ENCODE measurements around the gene RORB.

The RORB gene

DNA sequence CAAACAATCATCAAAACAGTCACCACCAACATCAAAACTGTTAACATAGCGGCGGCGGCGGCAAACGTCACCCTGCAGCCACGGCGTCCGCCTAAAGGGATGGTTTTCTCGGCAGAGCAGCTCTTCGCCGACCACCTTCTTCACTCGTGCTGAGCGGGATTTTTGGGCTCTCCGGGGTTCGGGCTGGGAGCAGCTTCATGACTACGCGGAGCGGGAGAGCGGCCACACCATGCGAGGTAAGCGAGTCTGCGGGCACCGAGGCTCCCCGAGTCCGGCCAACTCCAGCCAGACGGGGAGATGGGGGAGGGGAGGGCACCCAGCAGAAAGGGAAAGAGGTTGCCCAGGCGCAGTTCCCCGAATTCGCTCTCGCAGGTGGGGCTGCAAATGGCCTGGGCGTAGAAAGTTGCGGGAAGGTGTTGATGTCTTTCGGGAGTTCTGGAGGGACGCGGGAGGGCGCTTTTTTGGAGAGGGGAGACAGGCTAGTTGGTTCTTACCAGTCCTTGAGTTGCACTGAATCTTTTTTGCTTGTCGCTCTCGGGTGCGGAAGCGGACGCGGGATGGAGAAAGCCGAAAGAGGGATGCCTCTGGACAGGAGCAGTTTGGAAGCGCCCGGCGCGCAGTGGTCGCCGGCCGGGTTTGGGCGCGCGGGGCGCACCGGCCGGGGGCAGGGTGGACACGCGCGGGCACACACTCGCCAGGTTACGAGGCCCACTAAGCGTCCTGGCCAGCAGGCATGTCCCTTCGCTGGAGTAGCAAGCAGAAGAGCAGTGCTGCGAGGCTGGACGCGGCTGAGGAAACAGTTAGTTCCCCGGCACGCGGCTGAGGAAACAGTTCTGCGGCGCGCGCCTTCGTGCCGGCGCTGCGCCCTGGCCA lies 849 bp downstream of the RORB start:
- peaks cover 11% of the 10 kb centered on the region for H3K27me3 ChIP-seq (ENCODE audit: insufficient read depth, low read length, poor library complexity)
- no peak overlapping the region for H3K23ac ChIP-seq (ENCODE audit: low read length)
- H3K79me1 ChIP-seq (ENCODE audit: low read length) = no peaks in the 10 kb centered on the region
- peak overlapping the region; percentile 81 for H3K56ac ChIP-seq (ENCODE audit: low read length)
- H3K27ac ChIP-seq (ENCODE audit: low read depth, low read length) = no peak overlapping the region
- H3K4me1 ChIP-seq (ENCODE audit: control insufficient read depth, low read depth, low read length) = peaks cover 4% of the 10 kb centered on the region
- peak overlapping the region; percentile 47 for H3K9ac ChIP-seq (ENCODE audit: low read length)
- peak overlapping the region; percentile 83 for H3K4me2 ChIP-seq (ENCODE audit: low read length)
- WGBS (ENCODE audit: extremely low coverage, insufficient coverage, low lambda C conversion rate) = no CpG with 5 or more reads among the region's 77 CpGs
- H3K4me3 ChIP-seq (ENCODE audit: low read length) = peak overlapping the region; percentile 57
- H3K18ac ChIP-seq (ENCODE audit: low read length) = no peak overlapping the region
- H4K8ac ChIP-seq (ENCODE audit: low read depth, low read length) = no peak overlapping the region
- no peaks in the 10 kb centered on the region for H3K79me2 ChIP-seq (ENCODE audit: control insufficient read depth, insufficient read depth, low read length)
- H3K36me3 ChIP-seq (ENCODE audit: control insufficient read depth, insufficient read depth, low read length) = no peaks in the 10 kb centered on the region
- H3K4ac ChIP-seq (ENCODE audit: low read depth, low read length) = no peak overlapping the region
- H2AK5ac ChIP-seq (ENCODE audit: low read length) = no peak overlapping the region
- H2BK120ac ChIP-seq (ENCODE audit: low read depth, low read length) = no peak overlapping the region
- H2BK15ac ChIP-seq (replicated peaks; ENCODE audit: low read depth) = no peak overlapping the region
- peak; percentile 64 for DNase-seq
- no peak overlapping the region for H4K5ac ChIP-seq (ENCODE audit: low read length)
- H2BK5ac ChIP-seq (ENCODE audit: low read length) = no peak overlapping the region

DNA sequence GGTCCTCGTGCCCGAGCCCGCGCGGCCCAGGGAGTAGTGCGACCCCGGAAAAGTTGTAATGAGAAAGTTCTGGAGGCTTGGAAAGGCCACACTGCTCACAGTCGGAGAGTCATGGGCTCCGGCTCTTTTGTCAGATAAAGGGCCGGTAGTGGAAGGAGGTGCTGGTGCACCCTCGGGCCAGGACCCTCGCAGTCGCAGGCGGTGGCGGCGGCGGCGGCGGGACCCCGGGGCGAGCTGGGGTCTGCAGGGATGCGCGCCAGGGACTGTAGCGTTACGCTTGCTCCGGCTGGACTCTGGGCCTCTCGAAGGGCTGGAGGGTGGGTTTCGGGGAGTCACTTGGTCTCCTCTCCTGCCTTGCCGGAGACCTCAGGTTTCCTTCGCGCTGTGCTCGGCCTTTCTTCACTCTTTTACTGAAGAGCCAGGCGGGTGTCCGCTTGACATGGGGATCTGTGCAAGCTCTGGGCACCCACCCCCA lies 1.5 kb downstream of the RORB start:
- H3K79me1 ChIP-seq (ENCODE audit: low read length) = no peaks in the 10 kb centered on the region
- H3K27ac ChIP-seq (ENCODE audit: low read depth, low read length) = no peak overlapping the region
- H3K27me3 ChIP-seq (ENCODE audit: insufficient read depth, low read length, poor library complexity) = peaks cover 11% of the 10 kb centered on the region
- H3K18ac ChIP-seq (ENCODE audit: low read length) = no peak overlapping the region
- peak overlapping the region; percentile 3 for H3K4me3 ChIP-seq (ENCODE audit: low read length)
- H2BK5ac ChIP-seq (ENCODE audit: low read length) = no peak overlapping the region
- H2BK120ac ChIP-seq (ENCODE audit: low read depth, low read length) = no peak overlapping the region
- no peaks in the 10 kb centered on the region for H3K36me3 ChIP-seq (ENCODE audit: control insufficient read depth, insufficient read depth, low read length)
- H3K79me2 ChIP-seq (ENCODE audit: control insufficient read depth, insufficient read depth, low read length) = no peaks in the 10 kb centered on the region
- peaks cover 3% of the 10 kb centered on the region for H3K4me1 ChIP-seq (ENCODE audit: control insufficient read depth, low read depth, low read length)
- no peak overlapping the region for H2BK15ac ChIP-seq (replicated peaks; ENCODE audit: low read depth)
- DNase-seq = peak; percentile 50
- no peak overlapping the region for H4K8ac ChIP-seq (ENCODE audit: low read depth, low read length)
- H4K5ac ChIP-seq (ENCODE audit: low read length) = no peak overlapping the region
- no peak overlapping the region for H2AK5ac ChIP-seq (ENCODE audit: low read length)
- H3K23ac ChIP-seq (ENCODE audit: low read length) = no peak overlapping the region
- H3K56ac ChIP-seq (ENCODE audit: low read length) = peak overlapping the region; percentile 81
- no CpG with 5 or more reads among the region's 34 CpGs for WGBS (ENCODE audit: extremely low coverage, insufficient coverage, low lambda C conversion rate)
- no peak overlapping the region for H3K4ac ChIP-seq (ENCODE audit: low read depth, low read length)
- H3K9ac ChIP-seq (ENCODE audit: low read length) = peak overlapping the region; percentile 17
- H3K4me2 ChIP-seq (ENCODE audit: low read length) = peak overlapping the region; percentile 83

DNA sequence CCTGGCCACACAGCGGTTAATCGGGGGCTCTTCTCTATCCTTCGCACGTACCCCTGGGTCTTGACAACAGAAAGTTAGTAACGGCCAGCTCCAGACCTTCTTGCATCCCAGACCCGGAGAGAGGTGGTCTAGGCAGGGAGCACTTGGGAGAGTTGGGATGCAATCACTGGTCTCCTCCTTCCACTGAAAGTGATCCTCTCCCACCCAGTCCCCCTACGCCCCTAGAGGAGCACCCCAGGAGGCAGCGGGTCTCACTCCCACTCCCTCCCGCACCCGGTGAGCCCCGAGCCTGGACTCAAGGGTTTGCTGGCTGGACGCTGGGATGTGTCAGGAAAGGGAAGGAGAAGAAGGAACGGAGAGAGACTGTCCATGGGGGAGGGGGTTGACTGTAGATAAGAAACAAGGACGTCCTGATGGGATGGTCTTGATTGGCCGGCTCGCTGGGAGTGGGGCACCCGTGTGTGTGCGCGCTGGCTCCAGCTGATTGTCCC lies 2.0 kb downstream of the RORB start:
- Histone ChIP-seq H4K5ac (ENCODE audit: low read length) (no peak overlapping the region), H3K4me2 (ENCODE audit: low read length) (peak overlapping the region; percentile 83), H3K23ac (ENCODE audit: low read length) (no peak overlapping the region), H3K18ac (ENCODE audit: low read length) (no peak overlapping the region), H2AK5ac (ENCODE audit: low read length) (no peak overlapping the region), H3K9ac (ENCODE audit: low read length) (peak overlapping the region; percentile 17), H3K4ac (ENCODE audit: low read depth, low read length) (no peak overlapping the region), H3K27me3 (ENCODE audit: insufficient read depth, low read length, poor library complexity) (peaks cover 11% of the 10 kb centered on the region), H3K27ac (ENCODE audit: low read depth, low read length) (no peak overlapping the region), H3K4me3 (ENCODE audit: low read length) (peak overlapping the region; percentile 3), H2BK15ac (replicated peaks; ENCODE audit: low read depth) (no peak overlapping the region), H2BK120ac (ENCODE audit: low read depth, low read length) (no peak overlapping the region), H3K79me1 (ENCODE audit: low read length) (no peaks in the 10 kb centered on the region), H2BK5ac (ENCODE audit: low read length) (no peak overlapping the region), H3K36me3 (ENCODE audit: control insufficient read depth, insufficient read depth, low read length) (no peaks in the 10 kb centered on the region), H3K56ac (ENCODE audit: low read length) (no peak overlapping the region), H4K8ac (ENCODE audit: low read depth, low read length) (no peak overlapping the region), H3K79me2 (ENCODE audit: control insufficient read depth, insufficient read depth, low read length) (no peaks in the 10 kb centered on the region), H3K4me1 (ENCODE audit: control insufficient read depth, low read depth, low read length) (peaks cover 3% of the 10 kb centered on the region)
- DNase-seq = peak; percentile 49
- no CpG with 5 or more reads among the region's 19 CpGs for WGBS (ENCODE audit: extremely low coverage, insufficient coverage, low lambda C conversion rate)

GRCh38 chr9:74499770-74500583 lies 2.8 kb downstream of the RORB start:
- peak; percentile 49 for DNase-seq
- Histone ChIP-seq H2AK5ac (ENCODE audit: low read length) (no peak overlapping the region), H3K4me1 (ENCODE audit: control insufficient read depth, low read depth, low read length) (peaks cover 3% of the 10 kb centered on the region), H3K9ac (ENCODE audit: low read length) (peak overlapping the region; percentile 44), H3K27ac (ENCODE audit: low read depth, low read length) (no peak overlapping the region), H3K4ac (ENCODE audit: low read depth, low read length) (no peak overlapping the region), H4K5ac (ENCODE audit: low read length) (no peak overlapping the region), H3K36me3 (ENCODE audit: control insufficient read depth, insufficient read depth, low read length) (no peaks in the 10 kb centered on the region), H3K23ac (ENCODE audit: low read length) (peak overlapping the region; percentile 38), H2BK15ac (replicated peaks; ENCODE audit: low read depth) (no peak overlapping the region), H2BK5ac (ENCODE audit: low read length) (no peak overlapping the region), H3K18ac (ENCODE audit: low read length) (no peak overlapping the region), H4K8ac (ENCODE audit: low read depth, low read length) (no peak overlapping the region), H3K79me1 (ENCODE audit: low read length) (no peaks in the 10 kb centered on the region), H2BK120ac (ENCODE audit: low read depth, low read length) (no peak overlapping the region), H3K27me3 (ENCODE audit: insufficient read depth, low read length, poor library complexity) (peaks cover 11% of the 10 kb centered on the region), H3K4me2 (ENCODE audit: low read length) (peak overlapping the region; percentile 83), H3K56ac (ENCODE audit: low read length) (peak overlapping the region; percentile 69), H3K79me2 (ENCODE audit: control insufficient read depth, insufficient read depth, low read length) (no peaks in the 10 kb centered on the region), H3K4me3 (ENCODE audit: low read length) (peak overlapping the region; percentile 39)
- WGBS (ENCODE audit: extremely low coverage, insufficient coverage, low lambda C conversion rate) = no CpG with 5 or more reads among the region's 32 CpGs

- Histone ChIP-seq H3K4me2 (ENCODE audit: low read length) (peak overlapping the region; percentile 83), H3K4me3 (ENCODE audit: low read length) (peak overlapping the region; percentile 39), H3K4me1 (ENCODE audit: control insufficient read depth, low read depth, low read length) (peaks cover 3% of the 10 kb centered on the region), H2AK5ac (ENCODE audit: low read length) (no peak overlapping the region), H3K9ac (ENCODE audit: low read length) (peak overlapping the region; percentile 44), H3K79me1 (ENCODE audit: low read length) (no peaks in the 10 kb centered on the region), H3K36me3 (ENCODE audit: control insufficient read depth, insufficient read depth, low read length) (no peaks in the 10 kb centered on the region), H2BK15ac (replicated peaks; ENCODE audit: low read depth) (no peak overlapping the region), H3K27me3 (ENCODE audit: insufficient read depth, low read length, poor library complexity) (peaks cover 11% of the 10 kb centered on the region), H3K79me2 (ENCODE audit: control insufficient read depth, insufficient read depth, low read length) (no peaks in the 10 kb centered on the region), H3K56ac (ENCODE audit: low read length) (peak overlapping the region; percentile 69), H3K27ac (ENCODE audit: low read depth, low read length) (no peak overlapping the region), H2BK5ac (ENCODE audit: low read length) (no peak overlapping the region), H2BK120ac (ENCODE audit: low read depth, low read length) (no peak overlapping the region), H4K5ac (ENCODE audit: low read length) (no peak overlapping the region), H3K18ac (ENCODE audit: low read length) (no peak overlapping the region), H4K8ac (ENCODE audit: low read depth, low read length) (no peak overlapping the region), H3K23ac (ENCODE audit: low read length) (peak overlapping the region; percentile 38), H3K4ac (ENCODE audit: low read depth, low read length) (no peak overlapping the region)
- DNase-seq = peak; percentile 44
- no CpG with 5 or more reads among the region's 14 CpGs for WGBS (ENCODE audit: extremely low coverage, insufficient coverage, low lambda C conversion rate)
Observed at GRCh38 chr9:74500584-74500924, 3.4 kb downstream of the RORB start.
